K562 (cell line): ENCODE measurements around the gene GDF2. TPM values are rescaled to one million over a fixed set of nuclear protein-coding genes. Genes with fewer than 3 reads are reported as not detected.

Experiments
- FOXJ2 ChIP-seq: fragments of 200-800 bp; sonication (Bioruptor generic); IDR thresholded peaks from 2 replicates; pipeline ENCODE4 v1.6.1; 2016; ENCODE audit warnings: missing genetic modification characterization, missing compliant biosample characterization
- FOXP4 ChIP-seq: sonication (generic); formaldehyde crosslinking; IDR thresholded peaks from 2 replicates; pipeline ENCODE4 v1.8.0; 2022; ENCODE audit warnings: mild to moderate bottlenecking, missing genetic modification reagents, borderline replicate concordance
- MNT ChIP-seq, 2 experiments: fragments of 450-650 bp; conservative IDR thresholded peaks; 2 replicates each; pipeline ENCODE4 v1.6.1; 2017; ENCODE audit warnings: mild to moderate bottlenecking in 2 of 2, moderate library complexity in 2 of 2
- SMARCA4 ChIP-seq: fragments of 450-650 bp; IDR thresholded peaks from 2 replicates; pipeline ENCODE4 v1.6.1; 2016
- TEAD1 ChIP-seq, 2 experiments: fragments of 450-650 bp in 1 of 2; sonication (generic) in 1 of 2; formaldehyde crosslinking; IDR thresholded peaks; 2 replicates each; pipeline versions ENCODE4 v1.4.0 to v1.8.0; 2020 to 2022; ENCODE audit warnings: mild to moderate bottlenecking in 2 of 2, missing genetic modification reagents in 1 of 2
- ZMIZ1 ChIP-seq, 2 experiments: fragments of 150-350 bp in 1 of 2; IDR thresholded peaks; 2 replicates each; pipeline ENCODE4 v1.6.1; 2012 to 2016; ENCODE audit warnings: low read depth in 2 of 2, low read length in 2 of 2, mild to moderate bottlenecking in 1 of 2, moderate library complexity in 1 of 2
- ZNF41 ChIP-seq: fragments of 250-450 bp; sonication (Bioruptor Pico); conservative IDR thresholded peaks from 2 replicates; pipeline ENCODE4 v1.4.0; 2020; ENCODE audit warnings: mild to moderate bottlenecking
- polyA plus RNA-seq, 8 experiments: library from polyadenylated mRNA; depleted of rRNA in 4 of 8; stranded (reverse) in 5 of 8; unstranded in 3 of 8; fragments of >200 nt; fragmentation: Nextera tagmentation in 2 of 8; fragmentation: Illumina TruSeq in 1 of 8; extraction: Ambion mirVana in 2 of 8; extraction: Trizol in 1 of 8; gene quantifications; 2 replicates each; pipeline versions ENCODE4 v1.2.1 to v1.2.3, GENCODE V29; 2011 to 2014; ENCODE audit warnings: inconsistent platforms in 1 of 8, missing spikeins in 1 of 8
- total RNA-seq, 7 experiments: library from RNA; depleted of rRNA in 6 of 7; stranded (reverse); fragments of >200 nt in 6 of 7; fragmentation: Illumina TruSeq in 2 of 7; extraction: Trizol in 2 of 7; gene quantifications; 2 replicates each; pipeline versions ENCODE4 v1.2.1 to v1.2.3, GENCODE V29; 2011 to 2021; ENCODE audit warnings: low replicate concordance in 1 of 7

The GDF2 gene
- total and polyA plus RNA-seq, 9 of the 15 experiments (the other 6 are each of a cell fraction or from before 2014, with no cell fraction given), result 0.08 to 0.58 (median 0.27) TPM; not detected in 2

DNA sequence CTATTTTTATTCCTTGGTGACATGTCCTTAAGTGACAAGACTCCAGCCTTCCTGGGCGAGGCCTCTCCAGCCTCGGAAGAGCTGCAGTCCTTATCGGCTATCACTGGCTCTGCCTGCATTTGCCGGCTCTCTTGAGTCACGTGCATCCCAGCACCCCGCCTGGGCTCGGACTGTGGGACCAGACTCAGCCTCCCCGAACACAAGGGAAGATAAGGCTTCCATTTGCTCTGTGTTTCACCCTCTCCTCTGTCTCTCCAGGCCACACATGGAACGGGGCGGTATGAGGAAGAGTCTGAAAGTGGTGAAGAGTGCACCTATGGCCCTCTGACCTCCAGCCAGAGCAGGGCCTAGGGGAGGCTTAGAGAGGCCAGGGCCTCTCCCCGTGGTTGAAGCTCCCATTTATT, 4.7 kb downstream of the GDF2 start (continued):
- TF ChIP-seq FOXP4 (CRISPR knock-in tag), result no peak
- TF ChIP-seq MNT (conservative IDR thresholded peaks at IDR 0.05), result peak; percentile 43 to 76; a peak in 2 of 4 replicates
- TF ChIP-seq SMARCA4, result peak; percentile 73
- TF ChIP-seq TEAD1 (CRISPR knock-in tag; IDR thresholded peaks at IDR 0.05), result peak in 1 of 2 experiments; percentile 8; a peak in 1 of 4 replicates
- peak in 1 of 2 experiments; percentile 73; a peak in 2 of 4 replicates for TF ChIP-seq ZMIZ1 (IDR thresholded peaks at IDR 0.05; ENCODE audit: low read depth in 2 of 2, low read length in 2 of 2)
- 0 out of 2 replicates have a peak, but pooled peaks have one; percentile 24 for TF ChIP-seq FOXJ2
- 0 out of 2 replicates have a peak, but pooled peaks have one; percentile 15 for TF ChIP-seq ZNF41 (CRISPR knock-in tag)
